ES-I3 (cell line): ENCODE data around the gene NLRC4.
"Not testable (repeated sequence)": the region's sequence is repeated elsewhere in the genome, so short reads cannot be mapped to it uniquely, and the experiment has no call there.

Experiments used
- H3K36me3 ChIP-seq: 2 replicates; pipeline ENCODE4 v1.6.1; 2013; ENCODE audit warnings: mild to moderate bottlenecking, low read length, control low read depth, moderate library complexity; ENCODE audit not compliant: insufficient read depth
- H3K4me1 ChIP-seq: 2 replicates; pipeline ENCODE4 v1.6.1; 2013; ENCODE audit warnings: mild to moderate bottlenecking, control low read depth, low read length; ENCODE audit not compliant: insufficient read depth
- H3K9ac ChIP-seq: 2 replicates; pipeline ENCODE4 v1.6.1; 2013; ENCODE audit warnings: low read depth, mild to moderate bottlenecking, low read length, moderate library complexity
- H3K9me3 ChIP-seq: 2 replicates; pipeline ENCODE4 v1.6.1; 2013; ENCODE audit warnings: mild to moderate bottlenecking, low read length, moderate library complexity; ENCODE audit not compliant: control insufficient read depth, insufficient read depth

The NLRC4 gene

GRCh38 chr2:32222966-32223365, 41.7 kb downstream of the NLRC4 start:
- H3K36me3 ChIP-seq: peaks cover 8% of the 10 kb centered on the region; the same call in 1 of the 2 replicates

GRCh38 chr2:32220445-32220844, 44.2 kb downstream of the NLRC4 start:
- no peak overlapping the region for H3K9ac ChIP-seq
- no peaks in the 10 kb centered on the region for H3K4me1 ChIP-seq
- no peaks in the 10 kb centered on the region for H3K9me3 ChIP-seq
- H3K36me3 ChIP-seq: peaks cover 8% of the 10 kb centered on the region; the same call in 1 of the 2 replicates

More at GRCh38 chr2:32222966-32223365, 41.7 kb downstream of the NLRC4 start:
- Histone ChIP-seq H3K4me1 (no peaks in the 10 kb centered on the region), H3K9me3 (no peaks in the 10 kb centered on the region), H3K9ac (no peak overlapping the region)

- no peaks in the 10 kb centered on the region for H3K4me1 ChIP-seq
- no peak overlapping the region for H3K9ac ChIP-seq
- H3K9me3 ChIP-seq: no peaks in the 10 kb centered on the region
- peaks cover 8% of the 10 kb centered on the region; the same call in 1 of the 2 replicates for H3K36me3 ChIP-seq
These were observed 52.4 kb downstream of the NLRC4 start for GRCh38 chr2:32212295-32212694.

GRCh38 chr2:32210767-32211408, 53.8 kb downstream of the NLRC4 start:
- no peaks in the 10 kb centered on the region for H3K9me3 ChIP-seq
- no peak overlapping the region for H3K9ac ChIP-seq
- peaks cover 8% of the 10 kb centered on the region; the same call in 1 of the 2 replicates for H3K36me3 ChIP-seq
- no peaks in the 10 kb centered on the region for H3K4me1 ChIP-seq

- H3K36me3 ChIP-seq, H3K9ac ChIP-seq, H3K4me1 ChIP-seq, H3K9me3 ChIP-seq: not testable (repeated sequence)
These were observed 61.3 kb downstream of the NLRC4 start for GRCh38 chr2:32203428-32203827.

- H3K4me1 ChIP-seq: no peaks in the 10 kb centered on the region
- H3K9ac ChIP-seq: no peak overlapping the region
- peaks cover 4% of the 10 kb centered on the region; the same call in 1 of the 2 replicates for H3K36me3 ChIP-seq
- no peaks in the 10 kb centered on the region for H3K9me3 ChIP-seq
These were observed 63.9 kb downstream of the NLRC4 start for GRCh38 chr2:32200814-32201213.

- Histone ChIP-seq H3K9ac (no peak overlapping the region), H3K9me3 (no peaks in the 10 kb centered on the region), H3K4me1 (no peaks in the 10 kb centered on the region), H3K36me3 (no peaks in the 10 kb centered on the region)
These were observed 72.3 kb downstream of the NLRC4 start for GRCh38 chr2:32192418-32192817.

- no peak overlapping the region for H3K9ac ChIP-seq
- H3K4me1 ChIP-seq: no peaks in the 10 kb centered on the region
- no peaks in the 10 kb centered on the region for H3K9me3 ChIP-seq
- no peaks in the 10 kb centered on the region for H3K36me3 ChIP-seq
These were observed 75.7 kb downstream of the NLRC4 start for GRCh38 chr2:32189011-32189410.

- Histone ChIP-seq H3K9me3 (no peaks in the 10 kb centered on the region), H3K4me1 (no peaks in the 10 kb centered on the region), H3K9ac (no peak overlapping the region), H3K36me3 (no peaks in the 10 kb centered on the region)
These were observed 82.0 kb downstream of the NLRC4 start for GRCh38 chr2:32182667-32183066.
